Measurements from ENCODE around the gene LARGE1. TPM values are rescaled to one million over a fixed set of nuclear protein-coding genes. Genes with fewer than 3 reads are reported as not detected.

The LARGE1 gene
- total and polyA plus RNA-seq, 2 of the 13 experiments (the other 11 are each of a cell fraction or from before 2014, with no cell fraction given) = 8.4 to 11.0 TPM

- 0 out of 2 replicates have a peak, but pooled peaks have one; percentile 57 for TF ChIP-seq ZNF142 (CRISPR knock-in tag; IDR thresholded peaks at IDR 0.05)
- TF ChIP-seq FUBP1 (CRISPR knock-in tag; IDR thresholded peaks at IDR 0.05; ENCODE audit: borderline replicate concordance) = peak; percentile 73; the same call in 1 of the 2 replicates
- peak; percentile 41; the same call in 1 of the 2 replicates for TF ChIP-seq UBTF (CRISPR knock-in tag; IDR thresholded peaks at IDR 0.05)
- TF ChIP-seq KAT8 (CRISPR knock-in tag; IDR thresholded peaks at IDR 0.05) = peak; percentile 76
- peak; percentile 93 for TF ChIP-seq AHDC1 (CRISPR knock-in tag; IDR thresholded peaks at IDR 0.05; ENCODE audit: borderline replicate concordance)
- TF ChIP-seq GATAD2A (CRISPR knock-in tag; IDR thresholded peaks at IDR 0.05) = peak; percentile 72
- no peak for TF ChIP-seq ZNF660 (CRISPR knock-in tag; IDR thresholded peaks at IDR 0.05; ENCODE audit: borderline replicate concordance, low read depth)
- peak; percentile 61; the same call in 1 of the 2 replicates for TF ChIP-seq ZFX (CRISPR knock-in tag; IDR thresholded peaks at IDR 0.05; ENCODE audit: low read depth)
Measured at GRCh38 chr22:33539902-33540751, 380.1 kb downstream of the LARGE1 start (continued).
